GM18519 (cell line): Measurements from ENCODE around the gene SFT2D1.
"Not testable (repeated sequence)": the region's sequence is repeated elsewhere in the genome, so short reads cannot be mapped to it uniquely, and the experiment has no call there.

Source experiments
- ATAC-seq: cut with Tn5 transposase; IDR thresholded peaks from one replicate; pipeline ENCODE4 v1.9.1; 2021; ENCODE audit warnings: mild to moderate bottlenecking, moderate library complexity; ENCODE audit not compliant: unreplicated experiment, low FRiP score

SFT2D1 gene

GRCh38 chr6:166365221-166365620 lies 22.9 kb upstream of the SFT2D1 start:
- no peak for ATAC-seq

GRCh38 chr6:166364456-166364855 lies 22.1 kb upstream of the SFT2D1 start:
- no peak for ATAC-seq

- not testable (repeated sequence) for ATAC-seq
Observed at GRCh38 chr6:166362427-166362826, 20.1 kb upstream of the SFT2D1 start.

GRCh38 chr6:166361077-166361429 lies 18.7 kb upstream of the SFT2D1 start:
- no peak for ATAC-seq

GRCh38 chr6:166360243-166361076 lies 18.1 kb upstream of the SFT2D1 start:
- ATAC-seq, result no peak

GRCh38 chr6:166355552-166355951 lies 13.2 kb upstream of the SFT2D1 start:
- no peak for ATAC-seq

- no peak for ATAC-seq
Observed at GRCh38 chr6:166354965-166355364, 12.6 kb upstream of the SFT2D1 start.

GRCh38 chr6:166354143-166354542 lies 11.8 kb upstream of the SFT2D1 start:
- ATAC-seq, result no peak

GRCh38 chr6:166353507-166353906 lies 11.2 kb upstream of the SFT2D1 start:
- ATAC-seq, result no peak

GRCh38 chr6:166352923-166353322 lies 10.6 kb upstream of the SFT2D1 start:
- no peak for ATAC-seq

GRCh38 chr6:166351715-166352285 lies 9.5 kb upstream of the SFT2D1 start:
- peak; percentile 97 for ATAC-seq

GRCh38 chr6:166348305-166348949 lies 6.1 kb upstream of the SFT2D1 start:
- no peak for ATAC-seq

- ATAC-seq, result no peak
Observed at GRCh38 chr6:166346965-166347364, 4.6 kb upstream of the SFT2D1 start.

- ATAC-seq, result no peak
Observed at GRCh38 chr6:166346449-166346848, 4.1 kb upstream of the SFT2D1 start.

- ATAC-seq, result not testable (repeated sequence)
Observed at GRCh38 chr6:166345672-166346071, 3.3 kb upstream of the SFT2D1 start.

- ATAC-seq, result not testable (repeated sequence)
Observed at GRCh38 chr6:166344921-166345320, 2.6 kb upstream of the SFT2D1 start.

GRCh38 chr6:166344240-166344639 lies 1.9 kb upstream of the SFT2D1 start:
- no peak for ATAC-seq

- peak; percentile 27 for ATAC-seq
Observed at GRCh38 chr6:166343150-166343487, 774 bp upstream of the SFT2D1 start.

- no peak for ATAC-seq
Observed at GRCh38 chr6:166341977-166342348, 382 bp downstream of the SFT2D1 start.

GRCh38 chr6:166341464-166341863 lies 881 bp downstream of the SFT2D1 start:
- no peak for ATAC-seq

GRCh38 chr6:166338854-166339253 lies 3.5 kb downstream of the SFT2D1 start:
- ATAC-seq, result no peak

- no peak for ATAC-seq
Observed at GRCh38 chr6:166336847-166337246, 5.5 kb downstream of the SFT2D1 start.
